SK-N-MC (cell line): ENCODE measurements around the gene COL4A1.

Experiments
- EZH2 ChIP-seq: fragments of 200-600 bp; sonication (generic); IDR thresholded peaks from one replicate; pipeline ENCODE4 v1.6.1; 2017; ENCODE audit warnings: antibody characterized with exemption
- FOXP2 ChIP-seq: optimal IDR thresholded peaks from 2 replicates; pipeline ENCODE3; 2011; ENCODE audit warnings: mild to moderate bottlenecking, moderate library complexity; ENCODE audit not compliant: insufficient read depth; ENCODE audit errors: extremely low read length, control extremely low read depth
- POLR2AphosphoS5 ChIP-seq: IDR thresholded peaks from 2 replicates; pipeline ENCODE4 v1.6.1; 2012; ENCODE audit warnings: mild to moderate bottlenecking, low read depth, low read length, borderline replicate concordance

GRCh38 chr13:110109910-110110309 lies 197.0 kb downstream of the COL4A1 start:
- no peak for TF ChIP-seq POLR2AphosphoS5
- TF ChIP-seq EZH2 = no peak
- TF ChIP-seq FOXP2 = no peak
